ENCODE results near the gene TSPAN18. TPM values are rescaled to one million over a fixed set of nuclear protein-coding genes. Genes with fewer than 3 reads are reported as not detected.

TSPAN18 gene
- total and polyA plus RNA-seq, 2 of the 8 experiments (the other 6 are each of a cell fraction or from before 2014, with no cell fraction given): 5.2 to 10.2 TPM

DNA sequence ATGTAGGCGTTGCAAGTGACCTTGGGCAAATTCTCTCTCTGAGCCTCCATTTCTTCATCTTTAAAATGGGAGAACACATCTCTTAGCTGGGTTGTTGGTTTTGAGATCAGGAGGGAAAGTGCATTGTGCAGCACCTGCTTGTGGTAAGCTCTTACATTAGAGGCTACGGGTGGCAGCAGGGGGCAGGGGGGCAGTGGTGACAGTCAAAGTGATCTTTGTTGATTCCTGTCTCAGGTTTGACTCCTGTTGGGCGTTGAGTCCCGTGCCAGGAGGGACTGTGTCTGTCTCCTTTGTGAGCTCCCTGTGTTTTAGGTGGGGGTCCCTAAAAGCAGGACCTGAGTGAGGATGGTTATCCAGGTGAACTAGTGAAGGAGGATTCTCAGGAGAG lies 122.2 kb downstream of the TSPAN18 start:
- H3K23ac ChIP-seq (ENCODE audit: insufficient read length): no peak overlapping the region
- CTCF ChIA-PET (ENCODE audit: partially characterized antibody): interaction anchor here (0.6 to 4.6 kb wide), 11 partner anchors 9 to 260 kb away, joined by 3 to 22 read pairs (median 4); no protein-coding TSS in a partner anchor
- H3K4me1 ChIP-seq (replicated peaks in 1 of 4; ENCODE audit: control insufficient read depth in 3 of 4, insufficient read depth in 4 of 4, low read length in 3 of 4): peaks cover 3 to 16% (median 5%) of the 10 kb centered on the region in 4 experiments; a peak in 6 of 7 replicates
- no peak overlapping the region for H4K5ac ChIP-seq (ENCODE audit: insufficient read length, low read depth, low read length)
- peak overlapping the region; percentile 18; the same call in 1 of the 2 replicates for H2AK5ac ChIP-seq (ENCODE audit: low read depth, low read length)
- H2BK5ac ChIP-seq (ENCODE audit: low read depth, low read length): no peak overlapping the region
- H4K20me1 ChIP-seq (replicated peaks in 1 of 2; ENCODE audit: control insufficient read depth in 1 of 2, insufficient read depth in 2 of 2, low read length in 2 of 2): no peaks in the 10 kb centered on the region
- no peak overlapping the region for H2AFZ ChIP-seq (ENCODE audit: low read length)
- H3K23me2 ChIP-seq (ENCODE audit: low read depth, low read length): peaks cover 2% of the 10 kb centered on the region; the same call in 1 of the 2 replicates
- POLR2A ChIA-PET (ENCODE audit: partially characterized antibody): interaction anchor here (1.4 kb wide), 1 partner anchor 13 kb away, joined by 4 read pairs; no protein-coding TSS in a partner anchor
- no peak overlapping the region for H3K27ac ChIP-seq (ENCODE audit: low read depth, low read length)
- no peak overlapping the region for H3K4ac ChIP-seq (replicated peaks; ENCODE audit: insufficient read length, low read depth, low read length)
- DNase-seq (ENCODE audit: low read depth in 1 of 2, low spot score in 2 of 2): no peak
- no peak overlapping the region for H3K56ac ChIP-seq (replicated peaks; ENCODE audit: insufficient read length, low read depth, low read length)
- no peak for TF ChIP-seq POLR2A (IDR thresholded peaks at IDR 0.05; ENCODE audit: control extremely low read depth in 1 of 2, low read depth in 2 of 2, low read length in 2 of 2)
- no peak for TF ChIP-seq BRCA1 (IDR thresholded peaks at IDR 0.05; ENCODE audit: low read depth, low read length)
- no peak for TF ChIP-seq SP4 (IDR thresholded peaks at IDR 0.05; ENCODE audit: low read length)
- TF ChIP-seq BACH1 (IDR thresholded peaks at IDR 0.05; ENCODE audit: low read length): no peak
- no peak for TF ChIP-seq FOSL1 (IDR thresholded peaks at IDR 0.05; ENCODE audit: insufficient read depth, low read depth, low read length)
- H3K18ac ChIP-seq (ENCODE audit: extremely low read depth, low read length): no peak overlapping the region
- no peaks in the 10 kb centered on the region for H3K27me3 ChIP-seq (replicated peaks in 1 of 4; ENCODE audit: control insufficient read depth in 3 of 4, extremely low read depth in 1 of 4, insufficient read depth in 3 of 4, low read length in 3 of 4)
- H3K4me2 ChIP-seq (ENCODE audit: insufficient read depth in 1 of 2, low read depth in 2 of 2, low read length in 2 of 2): no peak overlapping the region; a peak in 1 of 4 replicates
- no peak overlapping the region for H4K91ac ChIP-seq (replicated peaks; ENCODE audit: insufficient read length, low read length)
- no peak overlapping the region for H3K9ac ChIP-seq (replicated peaks in 1 of 4; ENCODE audit: extremely low read depth in 1 of 4, low read depth in 3 of 4, low read length in 3 of 4)
- peaks cover 0 to 7% of the 10 kb centered on the region in 2 experiments; a peak in 3 of 4 replicates for H3K9me3 ChIP-seq (ENCODE audit: insufficient read depth in 2 of 2, low read depth in 1 of 2, low read length in 1 of 2)
- no peak overlapping the region for H2BK20ac ChIP-seq (ENCODE audit: low read length)
- no peak overlapping the region for H4K8ac ChIP-seq (ENCODE audit: extremely low read depth, insufficient read depth, low read length)
- 0 out of 2 replicates have a peak overlapping the region, but pooled peaks have one; percentile 20 for H2BK12ac ChIP-seq (ENCODE audit: low read depth, low read length)
- H3K14ac ChIP-seq (ENCODE audit: insufficient read length): no peak overlapping the region
- no peak overlapping the region for H2BK120ac ChIP-seq (replicated peaks; ENCODE audit: low read depth, low read length)
- H3K79me1 ChIP-seq (ENCODE audit: low read depth, low read length): no peaks in the 10 kb centered on the region
- no peak for FAIRE-seq
- H3K36me3 ChIP-seq (ENCODE audit: control insufficient read depth in 2 of 4, insufficient read depth in 4 of 4, low read length in 3 of 4): no peaks in the 10 kb centered on the region
- no peaks in the 10 kb centered on the region for H3K79me2 ChIP-seq (ENCODE audit: control insufficient read depth in 1 of 2, insufficient read depth in 2 of 2, low read length in 2 of 2)
- H2BK15ac ChIP-seq (ENCODE audit: low read length): 0 out of 2 replicates have a peak overlapping the region, but pooled peaks have one; percentile 32
- WGBS, 2 experiments (ENCODE audit: extremely low coverage in 1 of 2, insufficient coverage in 1 of 2, insufficient read length in 1 of 2, insufficient replicate concordance in 2 of 2, low coverage in 1 of 2, low lambda C conversion rate in 2 of 2, missing lambda C conversion rate in 1 of 2): 77% methylated on average over 4 of the region's 4 CpGs; no CpG with 5 or more reads in 1 of the 2 experiments
- H3K4me3 ChIP-seq (ENCODE audit: extremely low read depth in 1 of 4, insufficient read depth in 2 of 4, low read depth in 3 of 4, low read length in 4 of 4): no peak overlapping the region
